H9 (cell line): ENCODE data around the gene ZNRF2. TPM values are rescaled to one million over a fixed set of nuclear protein-coding genes. Genes with fewer than 3 reads are reported as not detected.

Source experiments
- DNase-seq: peaks from one replicate; pipeline ENCODE4 v3.0.0-alpha.2; 2017
- H2AFZ ChIP-seq: one replicate; pipeline ENCODE4 v1.6.1; 2013; ENCODE audit warnings: mild to moderate bottlenecking, low read length, control low read depth, moderate library complexity
- H2AK5ac ChIP-seq: 2 replicates; pipeline ENCODE4 v1.6.1; 2013; ENCODE audit warnings: low read length, control low read depth, mixed read lengths; ENCODE audit not compliant: insufficient read length
- H2BK120ac ChIP-seq: one replicate; pipeline ENCODE4 v1.6.1; 2013; ENCODE audit warnings: low read depth, mild to moderate bottlenecking, low read length, control low read depth, inconsistent platforms; ENCODE audit not compliant: poor library complexity, severe bottlenecking
- H2BK12ac ChIP-seq: 2 replicates; pipeline ENCODE4 v1.6.1; 2013; ENCODE audit warnings: low read length, control low read depth, mixed read lengths, low read depth; ENCODE audit not compliant: insufficient read length
- H2BK15ac ChIP-seq: 2 replicates; pipeline ENCODE4 v1.6.1; 2013; ENCODE audit warnings: low read depth, low read length, control low read depth
- H2BK20ac ChIP-seq: one replicate; pipeline ENCODE4 v1.6.1; 2013; ENCODE audit warnings: low read depth, mild to moderate bottlenecking, low read length, control low read depth, inconsistent platforms; ENCODE audit not compliant: poor library complexity, severe bottlenecking
- H2BK5ac ChIP-seq: 2 replicates; pipeline ENCODE4 v1.6.1; 2013; ENCODE audit warnings: low read length, control low read depth, mixed read lengths; ENCODE audit not compliant: insufficient read length
- H3K14ac ChIP-seq: 2 replicates; pipeline ENCODE4 v1.6.1; 2013; ENCODE audit warnings: low read length, control low read depth; ENCODE audit not compliant: insufficient read depth
- H3K18ac ChIP-seq: 2 replicates; pipeline ENCODE4 v1.6.1; 2013; ENCODE audit warnings: low read depth, mild to moderate bottlenecking, mixed read lengths, low read length, control low read depth; ENCODE audit not compliant: insufficient read length
- H3K23ac ChIP-seq: 2 replicates; pipeline ENCODE4 v1.6.1; 2013; ENCODE audit warnings: low read length, control low read depth, mixed read lengths, low read depth; ENCODE audit not compliant: insufficient read length
- H3K23me2 ChIP-seq: 2 replicates; pipeline ENCODE4 v1.6.1; 2013; ENCODE audit warnings: low read depth, mild to moderate bottlenecking, mixed read lengths, low read length, control low read depth; ENCODE audit not compliant: insufficient read length, poor library complexity, severe bottlenecking
- H3K27ac ChIP-seq: 2 replicates; pipeline ENCODE4 v1.5.1; 2013; ENCODE audit warnings: low read length, control low read depth, mixed read lengths, low read depth; ENCODE audit not compliant: insufficient read length
- H3K27me3 ChIP-seq: 2 replicates; pipeline ENCODE4 v1.6.1; 2013; ENCODE audit warnings: low read length, control low read depth, inconsistent platforms; ENCODE audit not compliant: insufficient read depth
- H3K4ac ChIP-seq: 2 replicates; pipeline ENCODE4 v1.6.1; 2013; ENCODE audit warnings: low read depth, mild to moderate bottlenecking, control low read depth, inconsistent platforms, low read length, moderate library complexity
- H3K4me1 ChIP-seq: 2 replicates; pipeline ENCODE4 v1.6.1; 2013; ENCODE audit warnings: low read length, control low read depth, inconsistent platforms; ENCODE audit not compliant: insufficient read depth
- H3K4me2 ChIP-seq: 2 replicates; pipeline ENCODE4 v1.6.1; 2013; ENCODE audit warnings: low read length, control low read depth, mixed read lengths; ENCODE audit not compliant: insufficient read length, insufficient read depth
- H3K56ac ChIP-seq: 2 replicates; pipeline ENCODE4 v1.6.1; 2013; ENCODE audit warnings: low read depth, mild to moderate bottlenecking, mixed read lengths, low read length, control low read depth; ENCODE audit not compliant: insufficient read length
- H3K79me1 ChIP-seq: 2 replicates; pipeline ENCODE4 v1.6.1; 2013; ENCODE audit warnings: low read depth, mild to moderate bottlenecking, moderate library complexity, low read length, control low read depth, inconsistent platforms; ENCODE audit not compliant: insufficient read depth, poor library complexity, severe bottlenecking
- H3K79me2 ChIP-seq: 2 replicates; pipeline ENCODE4 v1.6.1; 2013; ENCODE audit warnings: low read length, control low read depth, inconsistent platforms; ENCODE audit not compliant: insufficient read depth
- H3K9ac ChIP-seq: 2 replicates; pipeline ENCODE4 v1.6.1; 2013; ENCODE audit warnings: low read length, control low read depth, mixed read lengths; ENCODE audit not compliant: insufficient read length; ENCODE audit errors: extremely low read depth
- H3K9me3 ChIP-seq: one replicate; pipeline ENCODE4 v1.6.1; 2013; ENCODE audit warnings: low read depth, low read length, inconsistent platforms; ENCODE audit not compliant: control insufficient read depth
- H3T11ph ChIP-seq: one replicate; pipeline ENCODE4 v1.6.1; 2013; ENCODE audit warnings: mild to moderate bottlenecking, low read length, control low read depth, inconsistent platforms
- H4K20me1 ChIP-seq: one replicate; pipeline ENCODE4 v1.6.1; 2013; ENCODE audit not compliant: control insufficient read depth, insufficient read length, insufficient read depth
- H4K5ac ChIP-seq: 2 replicates; pipeline ENCODE4 v1.6.1; 2013; ENCODE audit warnings: low read depth, mild to moderate bottlenecking, mixed read lengths, low read length, control low read depth; ENCODE audit not compliant: insufficient read length
- H4K8ac ChIP-seq: replicated peaks from 2 replicates; pipeline ENCODE4 v1.6.1; 2013; ENCODE audit warnings: low read length, control low read depth, mixed read lengths, low read depth; ENCODE audit not compliant: insufficient read length
- H4K91ac ChIP-seq: 2 replicates; pipeline ENCODE4 v1.6.1; 2013; ENCODE audit warnings: low read depth, mild to moderate bottlenecking, moderate library complexity, mixed read lengths, low read length, control low read depth; ENCODE audit not compliant: insufficient read length
- H3K27ac Mint-ChIP-seq, 3 experiments: 2 replicates in 2 of 3; 3 replicates in 1 of 3; pipeline ENCODE4 v1.8.0; 2020 to 2021; ENCODE audit warnings: mixed read lengths in 3 of 3, mild to moderate bottlenecking in 1 of 3, moderate library complexity in 1 of 3
- H3K27me3 Mint-ChIP-seq: 2 replicates; pipeline ENCODE4 v1.8.0; 2021; ENCODE audit warnings: low read depth, mild to moderate bottlenecking, moderate library complexity, mixed read lengths
- H3K36me3 Mint-ChIP-seq, 3 experiments: 2 replicates in 2 of 3; 3 replicates in 1 of 3; pipeline ENCODE4 v1.8.0; 2020 to 2021; ENCODE audit warnings: low read depth in 3 of 3, mixed read lengths in 3 of 3; ENCODE audit not compliant: insufficient read depth in 1 of 3
- H3K4me1 Mint-ChIP-seq, 2 experiments: 2 replicates each; pipeline ENCODE4 v1.8.0; 2020; ENCODE audit warnings: mixed read lengths in 2 of 2
- H3K4me3 Mint-ChIP-seq, 2 experiments: 2 replicates in 1 of 2; 3 replicates in 1 of 2; pipeline ENCODE4 v1.8.0; 2020 to 2021; ENCODE audit warnings: mild to moderate bottlenecking in 2 of 2, mixed read lengths in 2 of 2, moderate library complexity in 1 of 2
- H3K9me3 Mint-ChIP-seq, 2 experiments: 2 replicates in 1 of 2; 3 replicates in 1 of 2; pipeline ENCODE4 v1.8.0; 2020; ENCODE audit warnings: mild to moderate bottlenecking in 2 of 2, mixed read lengths in 2 of 2, moderate library complexity in 1 of 2
- CTCF ChIP-seq: fragments of 200-600 bp; sonication (generic); conservative IDR thresholded peaks from 3 replicates; pipeline ENCODE4 v1.8.0; 2021; ENCODE audit warnings: antibody characterized with exemption, mild to moderate bottlenecking
- WGBS: extraction: QIAGEN DNeasy Blood & Tissue Kit; methylation state at CpG from one replicate; pipeline ENCODE4 v1.1.7; 2013; ENCODE audit warnings: missing lambda C conversion rate, low lambda C conversion rate, mixed read lengths; ENCODE audit not compliant: insufficient read length; ENCODE audit errors: extremely low coverage; 5-methylcytosine and 5-hydroxymethylcytosine counted together
- total RNA-seq: library from RNA; stranded (reverse); gene quantifications from 2 replicates; pipeline ENCODE4 v1.2.1, GENCODE V29; 2021

Gene ZNRF2
- total RNA-seq, 1 experiment from 2014 or later: 16.5 TPM

DNA sequence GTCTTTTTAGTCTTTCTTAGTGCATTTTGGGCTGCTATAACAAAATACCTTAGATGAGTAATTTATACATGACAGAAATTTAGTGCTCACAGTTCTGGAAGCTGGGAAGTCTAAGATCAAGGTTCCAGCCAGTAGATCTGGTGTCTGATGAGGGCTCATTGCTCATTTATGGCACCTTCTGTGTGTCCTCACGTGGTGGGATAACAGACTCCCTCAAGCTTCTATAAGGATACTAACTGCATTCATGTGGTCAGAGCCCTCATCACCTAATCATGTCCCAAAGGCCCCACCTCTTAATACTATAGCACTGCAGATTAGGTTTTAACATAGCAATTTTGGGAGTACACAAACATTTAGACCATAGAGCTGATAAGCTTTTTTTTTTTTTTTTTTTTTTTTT, 80.4 kb downstream of the ZNRF2 start:
- H3K27me3 ChIP-seq: no peaks in the 10 kb centered on the region
- H3T11ph ChIP-seq: no peak overlapping the region
- H4K20me1 ChIP-seq: no peaks in the 10 kb centered on the region
- H4K8ac ChIP-seq: no peak overlapping the region
- no peak overlapping the region for H3K27ac ChIP-seq
- 0 out of 7 replicates have a peak, but pooled peaks cover 0 to 6% (median 0%) of the 10 kb centered on the region in 3 experiments for H3K36me3 Mint-ChIP-seq
- no peaks in the 10 kb centered on the region for H3K79me2 ChIP-seq
- H2AK5ac ChIP-seq: no peak overlapping the region
- H3K9ac ChIP-seq: no peak overlapping the region
- no peaks in the 10 kb centered on the region for H3K4me1 ChIP-seq
- H3K9me3 Mint-ChIP-seq: no peaks in the 10 kb centered on the region
- H3K9me3 ChIP-seq: no peaks in the 10 kb centered on the region
- H3K27me3 Mint-ChIP-seq: no peaks in the 10 kb centered on the region
- no peak overlapping the region for H2BK20ac ChIP-seq
- no peak overlapping the region for H2BK15ac ChIP-seq
- H2BK5ac ChIP-seq: no peak overlapping the region
- no peaks in the 10 kb centered on the region for H3K23me2 ChIP-seq
- no peak for TF ChIP-seq CTCF
- H3K4ac ChIP-seq: no peak overlapping the region
- H3K18ac ChIP-seq: no peak overlapping the region
- no peak overlapping the region for H2AFZ ChIP-seq
- DNase-seq: no peak
- no peak overlapping the region for H2BK12ac ChIP-seq
- H3K23ac ChIP-seq: no peak overlapping the region
- H3K4me2 ChIP-seq: no peak overlapping the region
- no peak overlapping the region for H3K27ac Mint-ChIP-seq
- no peak overlapping the region for H4K5ac ChIP-seq
- no peak overlapping the region for H3K4me3 Mint-ChIP-seq
- peaks cover 6 to 15% of the 10 kb centered on the region in 2 experiments for H3K4me1 Mint-ChIP-seq
- no peaks in the 10 kb centered on the region for H3K79me1 ChIP-seq
- no peak overlapping the region for H4K91ac ChIP-seq
- H3K56ac ChIP-seq: no peak overlapping the region
- H2BK120ac ChIP-seq: no peak overlapping the region
- WGBS: no CpG with 5 or more reads among the region's 1 CpG
- no peak overlapping the region for H3K14ac ChIP-seq
